Measurements from ENCODE around the gene ERN1.
"Not testable (repeated sequence)": the region's sequence is repeated elsewhere in the genome, so short reads cannot be mapped to it uniquely, and the experiment has no call there.

Gene ERN1

GRCh38 chr17:64129765-64130558, at the start of gene ERN1:
TSS of gene ERN1 (minus strand) at chr17:64130144. CDS start at chr17:64130029, 115 bp downstream.
- peak; percentile 80 to 83 for DNase-seq (ENCODE audit: low read depth in 2 of 2)

- DNase-seq (ENCODE audit: low read depth in 2 of 2): not testable (repeated sequence)
Measured at GRCh38 chr17:64179024-64179423, 49.1 kb upstream of the ERN1 start.

- DNase-seq (ENCODE audit: low read depth in 2 of 2): no peak
Measured at GRCh38 chr17:64178011-64178825, 48.3 kb upstream of the ERN1 start.

GRCh38 chr17:64177311-64178010, 47.5 kb upstream of the ERN1 start:
- no peak for DNase-seq (ENCODE audit: low read depth in 2 of 2)

GRCh38 chr17:64176556-64176955, 46.6 kb upstream of the ERN1 start:
- no peak for DNase-seq (ENCODE audit: low read depth in 2 of 2)

- no peak for DNase-seq (ENCODE audit: low read depth in 2 of 2)
Measured at GRCh38 chr17:64174686-64175456, 44.9 kb upstream of the ERN1 start.

- no peak for DNase-seq (ENCODE audit: low read depth in 2 of 2)
Measured at GRCh38 chr17:64173646-64174045, 43.7 kb upstream of the ERN1 start.

GRCh38 chr17:64172510-64172909, 42.6 kb upstream of the ERN1 start:
- no peak for DNase-seq (ENCODE audit: low read depth in 2 of 2)

GRCh38 chr17:64171041-64171440, 41.1 kb upstream of the ERN1 start:
- no peak for DNase-seq (ENCODE audit: low read depth in 2 of 2)

- DNase-seq (ENCODE audit: low read depth in 2 of 2): no peak
Measured at GRCh38 chr17:64170286-64170685, 40.3 kb upstream of the ERN1 start.

- DNase-seq (ENCODE audit: low read depth in 2 of 2): not testable (repeated sequence)
Measured at GRCh38 chr17:64167666-64168065, 37.7 kb upstream of the ERN1 start.

GRCh38 chr17:64166876-64167275, 36.9 kb upstream of the ERN1 start:
- DNase-seq (ENCODE audit: low read depth in 2 of 2): no peak

- no peak for DNase-seq (ENCODE audit: low read depth in 2 of 2)
Measured at GRCh38 chr17:64165347-64165746, 35.4 kb upstream of the ERN1 start.

GRCh38 chr17:64164596-64165285, 34.8 kb upstream of the ERN1 start:
- DNase-seq (ENCODE audit: low read depth in 2 of 2): no peak

GRCh38 chr17:64163468-64163867, 33.5 kb upstream of the ERN1 start:
- DNase-seq (ENCODE audit: low read depth in 2 of 2): no peak

GRCh38 chr17:64162554-64162953, 32.6 kb upstream of the ERN1 start:
- DNase-seq (ENCODE audit: low read depth in 2 of 2): no peak

GRCh38 chr17:64161380-64162176, 31.6 kb upstream of the ERN1 start:
- no peak for DNase-seq (ENCODE audit: low read depth in 2 of 2)

- DNase-seq (ENCODE audit: low read depth in 2 of 2): no peak
Measured at GRCh38 chr17:64160378-64160777, 30.4 kb upstream of the ERN1 start.

- no peak for DNase-seq (ENCODE audit: low read depth in 2 of 2)
Measured at GRCh38 chr17:64158831-64159590, 29.1 kb upstream of the ERN1 start.
